OCI-LY3 (cell line): ENCODE data around the gene IRGC.

Source experiments
- H2AFZ ChIP-seq: fragments of 200-600, 300-600 bp; shearing (Covaris generic); 2 replicates; pipeline ENCODE4 v1.6.0; 2014; ENCODE audit warnings: antibody characterized with exemption, low read depth, low read length
- H3K27ac ChIP-seq: fragments of 200-600, 300-600 bp; sonication (generic); 2 replicates; pipeline ENCODE4 v1.5.1; 2014; ENCODE audit warnings: mild to moderate bottlenecking, low read length, moderate library complexity, mixed read lengths
- H3K27me3 ChIP-seq: fragments of 200-600, 300-600 bp; sonication (generic); 2 replicates; pipeline ENCODE4 v1.6.1; 2014; ENCODE audit warnings: low read depth, low read length, mixed read lengths
- H3K36me3 ChIP-seq: fragments of 200-600, 300-600 bp; sonication (generic); replicated peaks from 2 replicates; pipeline ENCODE3; 2014; ENCODE audit warnings: low read depth, low read length, mixed read lengths
- H3K4me1 ChIP-seq: fragments of 300-600, 200-600 bp; sonication (generic); 2 replicates; pipeline ENCODE4 v1.6.1; 2014; ENCODE audit warnings: low read length, mixed read lengths
- H3K4me2 ChIP-seq: fragments of 200-600, 300-600 bp; sonication (generic); 2 replicates; pipeline ENCODE4 v1.6.1; 2014; ENCODE audit warnings: low read length, mixed read lengths
- H3K4me3 ChIP-seq: fragments of 300-600, 200-600 bp; sonication (generic); 2 replicates; pipeline ENCODE4 v1.5.1; 2014; ENCODE audit warnings: antibody characterized with exemption, mild to moderate bottlenecking, low read length, moderate library complexity
- H3K79me2 ChIP-seq: fragments of 300-600, 200-600 bp; shearing (Covaris generic); 2 replicates; pipeline ENCODE4 v1.6.1; 2014; ENCODE audit warnings: mild to moderate bottlenecking, low read length, mixed read lengths
- H3K9ac ChIP-seq: fragments of 300-600, 200-600 bp; shearing (Covaris generic); 2 replicates; pipeline ENCODE4 v1.6.0; 2014; ENCODE audit warnings: mild to moderate bottlenecking, low read length, moderate library complexity
- H3K9me3 ChIP-seq: fragments of 200-600, 300-600 bp; shearing (Covaris generic); 2 replicates; pipeline ENCODE4 v1.6.1; 2014; ENCODE audit warnings: low read length, mixed read lengths; ENCODE audit not compliant: insufficient read depth
- H4K20me1 ChIP-seq: fragments of 200-600, 300-600 bp; sonication (generic); 2 replicates; pipeline ENCODE4 v1.6.1; 2016; ENCODE audit warnings: low read length, mixed read lengths; ENCODE audit not compliant: insufficient read depth
- CTCF ChIP-seq: fragments of 200-600, 300-600 bp; sonication (generic); IDR thresholded peaks from 2 replicates; pipeline ENCODE4 v1.5.1; 2014; ENCODE audit warnings: antibody characterized with exemption, low read length, low read depth
- EZH2phosphoT487 ChIP-seq: fragments of 200-600 bp; shearing (Covaris generic); IDR thresholded peaks from 2 replicates; pipeline ENCODE4 v1.6.1; 2018; ENCODE audit warnings: antibody characterized with exemption, mixed run types, low read depth

The IRGC gene

GRCh38 chr19:43735013-43735412 lies 19.1 kb downstream of the IRGC start:
- Histone ChIP-seq H4K20me1 (no peaks in the 10 kb centered on the region), H3K36me3 (peaks cover 84% of the 10 kb centered on the region), H3K4me3 (no peak overlapping the region), H3K4me1 (no peaks in the 10 kb centered on the region), H3K4me2 (no peak overlapping the region), H2AFZ (no peak overlapping the region), H3K27me3 (no peaks in the 10 kb centered on the region), H3K9ac (no peak overlapping the region), H3K79me2 (no peaks in the 10 kb centered on the region), H3K9me3 (no peaks in the 10 kb centered on the region), H3K27ac (no peak overlapping the region)
- TF ChIP-seq CTCF: no peak
- no peak for TF ChIP-seq EZH2phosphoT487

GRCh38 chr19:43735957-43736356 lies 20.1 kb downstream of the IRGC start:
- no peaks in the 10 kb centered on the region for H3K9me3 ChIP-seq
- H3K79me2 ChIP-seq: no peaks in the 10 kb centered on the region
- no peaks in the 10 kb centered on the region for H3K27me3 ChIP-seq
- no peak overlapping the region for H3K4me3 ChIP-seq
- no peaks in the 10 kb centered on the region for H3K4me1 ChIP-seq
- no peaks in the 10 kb centered on the region for H4K20me1 ChIP-seq
- H3K9ac ChIP-seq: no peak overlapping the region
- TF ChIP-seq EZH2phosphoT487 (no peak), CTCF (no peak)
- no peak overlapping the region for H3K4me2 ChIP-seq
- H2AFZ ChIP-seq: no peak overlapping the region
- peaks cover 87% of the 10 kb centered on the region for H3K36me3 ChIP-seq
- H3K27ac ChIP-seq: no peak overlapping the region

GRCh38 chr19:43738780-43739211 lies 22.9 kb downstream of the IRGC start:
- TF ChIP-seq CTCF (no peak), EZH2phosphoT487 (no peak)
- Histone ChIP-seq H3K27me3 (no peaks in the 10 kb centered on the region), H3K9ac (no peak overlapping the region)

GRCh38 chr19:43739439-43740235 lies 23.8 kb downstream of the IRGC start:
- Histone ChIP-seq H4K20me1 (no peaks in the 10 kb centered on the region), H2AFZ (no peak overlapping the region), H3K4me3 (no peak overlapping the region), H3K9me3 (no peaks in the 10 kb centered on the region), H3K36me3 (peaks cover 85% of the 10 kb centered on the region), H3K9ac (no peak overlapping the region), H3K27me3 (no peaks in the 10 kb centered on the region), H3K4me2 (no peak overlapping the region), H3K4me1 (peaks cover under 1% of the 10 kb centered on the region; the same call in 1 of the 2 replicates), H3K27ac (no peak overlapping the region), H3K79me2 (no peaks in the 10 kb centered on the region)
- TF ChIP-seq CTCF (no peak), EZH2phosphoT487 (no peak)

More at GRCh38 chr19:43738780-43739211, 22.9 kb downstream of the IRGC start:
- H3K4me1 ChIP-seq: no peaks in the 10 kb centered on the region
- no peak overlapping the region for H3K27ac ChIP-seq
- peaks cover 84% of the 10 kb centered on the region for H3K36me3 ChIP-seq
- H2AFZ ChIP-seq: no peak overlapping the region
- H3K9me3 ChIP-seq: no peaks in the 10 kb centered on the region
- no peaks in the 10 kb centered on the region for H4K20me1 ChIP-seq
- H3K4me2 ChIP-seq: no peak overlapping the region
- no peaks in the 10 kb centered on the region for H3K79me2 ChIP-seq
- H3K4me3 ChIP-seq: no peak overlapping the region
